OCI-LY7 (cell line): ENCODE measurements around the gene INS.

Source experiments
- CTCF ChIP-seq: fragments of 200-600 bp; sonication (generic); conservative IDR thresholded peaks from 2 replicates; pipeline ENCODE4 v1.5.1; 2014; ENCODE audit warnings: mild to moderate bottlenecking, antibody characterized with exemption, low read length, moderate library complexity, mixed read lengths
- EZH2phosphoT487 ChIP-seq: fragments of 200-600 bp; sonication (generic); IDR thresholded peaks from 2 replicates; pipeline ENCODE4 v1.6.1; 2018; ENCODE audit warnings: low read depth, borderline replicate concordance, mild to moderate bottlenecking, mixed run types, antibody characterized with exemption, low read length, moderate library complexity, mixed read lengths

DNA sequence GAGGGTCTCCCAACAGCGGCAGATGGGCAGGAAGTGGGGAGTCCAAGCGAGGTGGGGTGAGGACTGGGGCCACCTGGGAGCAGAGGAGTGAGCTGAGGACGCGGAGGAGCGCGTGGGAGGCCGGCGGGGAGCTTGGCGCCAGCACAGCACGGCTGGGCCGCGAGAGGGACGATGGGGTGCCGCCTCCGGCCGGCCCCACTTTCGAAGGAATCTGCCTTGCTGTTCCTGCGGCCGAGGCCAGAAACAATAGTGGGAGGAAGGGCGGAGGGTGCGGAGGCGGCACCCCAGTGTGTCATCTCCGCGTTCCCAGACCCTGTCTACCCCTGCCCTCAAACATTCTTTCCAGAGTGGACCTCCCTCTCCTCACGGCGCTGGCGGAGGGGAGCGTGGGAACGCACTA, 5.5 kb downstream of the INS start:
- TF ChIP-seq CTCF (no peak), EZH2phosphoT487 (no peak)
